ENCODE results near the gene ECEL1. TPM values are rescaled to one million over a fixed set of nuclear protein-coding genes. Genes with fewer than 3 reads are reported as not detected.

ECEL1 gene
- total and polyA plus RNA-seq, 2 experiments from 2014 or later = 1.1 to 1.2 TPM

DNA sequence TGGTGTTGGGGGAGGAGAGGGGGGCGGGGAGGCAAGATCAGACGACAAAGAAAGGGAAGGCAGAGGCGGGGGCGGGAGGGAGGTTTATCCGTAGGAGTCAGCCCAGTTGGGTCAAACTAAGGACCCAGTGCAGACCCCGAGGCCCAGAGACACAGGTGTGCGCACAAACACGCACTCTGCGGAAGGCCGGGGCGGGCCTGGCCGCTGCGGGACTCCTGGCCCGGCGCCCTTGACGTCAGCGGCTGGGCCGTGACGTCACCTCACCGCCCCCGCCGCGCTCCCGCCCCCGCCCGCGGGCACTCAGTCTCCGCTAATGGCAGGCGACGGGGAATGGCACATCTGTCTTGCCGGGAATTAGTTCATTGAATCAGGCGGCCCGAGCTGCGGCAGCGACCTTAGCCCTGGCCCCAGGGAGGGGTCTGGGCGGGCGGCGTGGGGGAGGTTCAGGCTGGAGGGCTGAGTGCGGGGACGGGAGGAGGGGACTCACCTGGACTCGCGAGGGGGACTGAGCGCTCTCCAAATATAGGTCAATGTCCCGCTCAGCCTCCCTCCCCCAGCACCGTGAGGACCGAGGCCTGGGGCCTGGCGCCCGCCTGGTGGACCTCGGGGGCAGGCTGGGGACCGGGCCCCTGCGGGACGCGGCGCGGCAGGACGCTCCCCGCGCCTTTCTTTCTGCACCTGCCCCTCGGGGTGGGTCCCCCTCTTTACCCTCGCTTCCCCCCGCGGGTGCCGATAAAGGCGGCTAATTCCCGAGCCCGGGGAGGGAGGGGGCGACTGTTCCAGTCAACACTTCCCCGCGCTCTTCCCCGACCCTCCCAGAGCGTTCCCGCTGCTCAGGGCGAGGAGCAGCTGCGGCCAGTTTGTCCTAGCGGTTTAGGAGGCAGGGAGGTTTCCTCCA lies 15.5 kb upstream of the ECEL1 start:
- Histone ChIP-seq H3K27ac (no peak overlapping the region), H3K4me1 (ENCODE audit: insufficient read depth) (peaks cover 18% of the 10 kb centered on the region), H3K79me2 (no peaks in the 10 kb centered on the region), H3K9me2 (replicated peaks; ENCODE audit: insufficient read depth) (no peaks in the 10 kb centered on the region), H2AFZ (peak overlapping the region; percentile 60), H3K27me3 (peaks cover 55% of the 10 kb centered on the region), H3K4me3 (peak overlapping the region; percentile 42), H3K36me3 (replicated peaks; ENCODE audit: insufficient read depth, low read depth) (no peaks in the 10 kb centered on the region), H4K20me1 (ENCODE audit: insufficient read depth, poor library complexity, severe bottlenecking) (no peaks in the 10 kb centered on the region), H3K9me3 (ENCODE audit: low read depth) (no peaks in the 10 kb centered on the region), H3K4me2 (peak overlapping the region; percentile 97)
- TF ChIP-seq EZH2 (IDR thresholded peaks at IDR 0.05; ENCODE audit: borderline replicate concordance) (peak; percentile 31), CTCF (IDR thresholded peaks at IDR 0.05; ENCODE audit: poor library complexity) (no peak)
- 2% methylated on average over 15 of the region's 75 CpGs for WGBS (ENCODE audit: low lambda C conversion rate, missing lambda C conversion rate)
- DNase-seq (ENCODE audit: low spot score) = peak; percentile 79

DNA sequence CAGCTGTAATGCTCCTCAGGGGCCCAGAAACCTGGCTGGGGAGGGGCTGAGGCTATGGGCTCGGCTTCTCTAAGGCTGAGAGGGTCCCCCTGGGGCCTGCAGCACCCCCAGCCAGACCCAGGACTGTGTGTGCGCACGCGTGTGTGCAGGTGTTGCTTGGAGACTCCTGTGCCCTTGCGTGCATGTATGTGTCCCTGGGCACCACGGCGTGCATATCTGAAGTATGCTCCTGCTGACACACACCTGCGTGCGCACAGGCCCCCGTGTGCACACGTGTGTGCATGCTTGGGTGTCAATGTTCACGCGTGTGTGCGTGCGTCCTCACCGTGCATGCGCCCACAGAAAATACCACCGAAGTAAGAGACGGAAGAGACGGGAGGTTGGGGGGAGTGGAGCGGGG lies 14.9 kb upstream of the ECEL1 start:
- H3K4me3 ChIP-seq = no peak overlapping the region
- DNase-seq (ENCODE audit: low spot score) = no peak
- H3K27me3 ChIP-seq = peaks cover 55% of the 10 kb centered on the region

DNA sequence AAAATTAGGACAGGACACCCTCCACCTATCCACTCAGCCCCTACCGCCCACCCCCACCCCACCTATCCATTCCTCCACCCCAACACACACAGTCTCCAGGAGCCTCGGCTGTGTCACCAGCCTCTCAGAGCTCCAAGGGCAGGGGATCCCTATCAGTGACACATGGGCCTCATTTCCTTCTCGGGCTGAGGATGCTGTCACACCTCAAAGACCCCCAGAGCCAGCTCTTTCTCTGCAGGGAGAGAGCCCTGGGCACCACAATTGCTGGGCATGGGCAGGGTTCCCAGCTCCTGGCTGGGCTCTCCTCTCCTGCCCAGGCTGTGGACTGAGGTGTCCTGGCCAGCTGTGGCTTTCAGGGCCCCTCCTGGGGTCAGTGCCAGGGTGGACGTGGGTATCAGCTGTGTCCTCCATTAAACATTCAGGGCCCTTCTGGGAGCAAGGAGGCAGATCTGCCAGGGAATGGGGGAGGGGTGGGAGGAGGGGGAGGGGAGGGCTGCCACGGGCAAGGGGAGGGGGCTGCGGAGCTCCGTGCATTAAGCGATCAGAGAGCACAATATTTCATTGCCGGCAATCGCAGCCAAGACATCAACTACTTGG lies 14.3 kb upstream of the ECEL1 start:
- 61% methylated on average over 3 of the region's 10 CpGs for WGBS (ENCODE audit: low lambda C conversion rate, missing lambda C conversion rate)
- DNase-seq (ENCODE audit: low spot score) = no peak

More for the DNA sequence above, 14.9 kb upstream of the ECEL1 start:
- H3K9me2 ChIP-seq (replicated peaks; ENCODE audit: insufficient read depth) = no peaks in the 10 kb centered on the region
- TF ChIP-seq EZH2 (IDR thresholded peaks at IDR 0.05; ENCODE audit: borderline replicate concordance) = no peak
- TF ChIP-seq CTCF (IDR thresholded peaks at IDR 0.05; ENCODE audit: poor library complexity) = no peak
- no peak for TF ChIP-seq EZH2phosphoT487 (IDR thresholded peaks at IDR 0.05; ENCODE audit: low read depth, severe bottlenecking, unreplicated experiment)
- peak overlapping the region; percentile 97 for H3K4me2 ChIP-seq
- H3K36me3 ChIP-seq (replicated peaks; ENCODE audit: insufficient read depth, low read depth) = no peaks in the 10 kb centered on the region
- no peak overlapping the region for H3K27ac ChIP-seq
- H3K4me1 ChIP-seq (ENCODE audit: insufficient read depth) = peaks cover 18% of the 10 kb centered on the region
- no peaks in the 10 kb centered on the region for H3K9me3 ChIP-seq (ENCODE audit: low read depth)
- no peaks in the 10 kb centered on the region for H4K20me1 ChIP-seq (ENCODE audit: insufficient read depth, poor library complexity, severe bottlenecking)
- no peak overlapping the region for H2AFZ ChIP-seq
- 21% methylated on average over 20 of the region's 21 CpGs for WGBS (ENCODE audit: low lambda C conversion rate, missing lambda C conversion rate)
- no peaks in the 10 kb centered on the region for H3K79me2 ChIP-seq

More for the DNA sequence above, 14.3 kb upstream of the ECEL1 start:
- Histone ChIP-seq H3K4me3 (no peak overlapping the region), H2AFZ (no peak overlapping the region), H3K4me1 (ENCODE audit: insufficient read depth) (peaks cover 18% of the 10 kb centered on the region), H3K36me3 (replicated peaks; ENCODE audit: insufficient read depth, low read depth) (no peaks in the 10 kb centered on the region), H3K27me3 (peaks cover 55% of the 10 kb centered on the region), H3K9me2 (replicated peaks; ENCODE audit: insufficient read depth) (no peaks in the 10 kb centered on the region), H3K4me2 (peak overlapping the region; percentile 97), H4K20me1 (ENCODE audit: insufficient read depth, poor library complexity, severe bottlenecking) (no peaks in the 10 kb centered on the region), H3K79me2 (no peaks in the 10 kb centered on the region), H3K9me3 (ENCODE audit: low read depth) (no peaks in the 10 kb centered on the region), H3K27ac (peak overlapping the region; percentile 51)
- TF ChIP-seq EZH2 (IDR thresholded peaks at IDR 0.05; ENCODE audit: borderline replicate concordance) (no peak), EZH2phosphoT487 (IDR thresholded peaks at IDR 0.05; ENCODE audit: low read depth, severe bottlenecking, unreplicated experiment) (no peak), CTCF (IDR thresholded peaks at IDR 0.05; ENCODE audit: poor library complexity) (no peak)
